GM18909 (cell line): ENCODE results near the gene LCN10.
"Not testable (repeated sequence)": the region's sequence is repeated elsewhere in the genome, so short reads cannot be mapped to it uniquely, and the experiment has no call there.

Experiments
- ATAC-seq: cut with Tn5 transposase; IDR thresholded peaks from one replicate; pipeline ENCODE4 v1.9.1; 2021; ENCODE audit warnings: mild to moderate bottlenecking; ENCODE audit not compliant: unreplicated experiment, poor library complexity

Gene LCN10

DNA sequence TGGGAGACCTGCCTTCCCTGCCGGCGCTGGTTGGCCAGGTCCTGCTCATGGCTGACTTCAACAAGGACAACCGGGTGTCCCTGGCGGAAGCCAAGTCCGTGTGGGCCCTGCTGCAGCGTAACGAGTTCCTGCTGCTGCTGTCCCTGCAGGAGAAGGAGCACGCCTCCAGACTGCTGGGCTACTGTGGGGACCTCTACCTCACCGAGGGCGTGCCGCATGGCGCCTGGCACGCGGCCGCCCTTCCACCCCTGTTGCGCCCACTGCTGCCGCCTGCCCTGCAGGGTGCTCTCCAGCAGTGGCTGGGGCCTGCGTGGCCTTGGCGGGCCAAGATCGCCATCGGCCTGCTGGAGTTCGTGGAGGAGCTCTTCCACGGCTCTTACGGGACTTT lies 19.8 kb downstream of the LCN10 start:
- no peak for ATAC-seq

DNA sequence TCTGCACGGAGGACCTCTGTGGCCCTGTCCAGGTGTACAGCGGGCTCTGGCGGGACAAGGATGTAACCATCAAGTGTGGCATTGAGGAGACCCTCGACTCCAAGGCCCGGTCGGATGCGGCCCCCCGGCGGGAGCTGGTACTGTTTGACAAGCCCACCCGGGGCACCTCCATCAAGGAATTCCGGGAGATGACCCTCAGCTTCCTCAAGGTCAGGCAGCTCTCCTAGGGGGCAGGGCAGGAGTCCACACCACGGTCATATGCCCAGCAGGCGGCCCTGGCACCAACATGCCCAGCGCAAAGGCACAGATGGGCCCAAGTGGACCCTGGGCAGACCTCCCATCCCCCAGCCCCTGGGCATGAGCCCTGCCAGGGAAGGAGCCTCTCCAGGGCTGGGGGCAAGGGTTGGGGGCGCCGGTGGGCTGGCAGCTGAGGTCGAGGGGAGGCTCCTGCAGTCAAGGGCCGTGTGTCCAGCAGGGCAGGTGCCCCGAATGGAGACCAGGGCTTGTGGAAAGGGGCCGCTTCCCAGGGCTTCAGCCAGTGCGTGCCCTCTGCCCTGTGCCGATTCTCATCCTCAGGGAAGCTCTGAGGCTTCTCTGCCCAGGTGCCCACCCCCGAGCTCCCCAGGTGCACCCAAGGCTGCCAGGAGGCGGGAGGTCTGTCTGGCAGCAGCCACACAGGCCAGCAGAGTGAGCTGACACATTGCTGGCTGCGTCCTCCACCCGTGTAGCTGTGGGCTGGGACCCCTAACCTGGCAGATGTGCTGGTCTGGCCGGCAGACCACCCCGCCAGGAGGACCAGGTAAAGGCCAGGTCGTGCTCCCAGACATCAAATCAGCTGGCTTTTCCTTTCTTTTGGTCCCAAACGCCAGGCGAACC lies 20.4 kb downstream of the LCN10 start:
- ATAC-seq: no peak

DNA sequence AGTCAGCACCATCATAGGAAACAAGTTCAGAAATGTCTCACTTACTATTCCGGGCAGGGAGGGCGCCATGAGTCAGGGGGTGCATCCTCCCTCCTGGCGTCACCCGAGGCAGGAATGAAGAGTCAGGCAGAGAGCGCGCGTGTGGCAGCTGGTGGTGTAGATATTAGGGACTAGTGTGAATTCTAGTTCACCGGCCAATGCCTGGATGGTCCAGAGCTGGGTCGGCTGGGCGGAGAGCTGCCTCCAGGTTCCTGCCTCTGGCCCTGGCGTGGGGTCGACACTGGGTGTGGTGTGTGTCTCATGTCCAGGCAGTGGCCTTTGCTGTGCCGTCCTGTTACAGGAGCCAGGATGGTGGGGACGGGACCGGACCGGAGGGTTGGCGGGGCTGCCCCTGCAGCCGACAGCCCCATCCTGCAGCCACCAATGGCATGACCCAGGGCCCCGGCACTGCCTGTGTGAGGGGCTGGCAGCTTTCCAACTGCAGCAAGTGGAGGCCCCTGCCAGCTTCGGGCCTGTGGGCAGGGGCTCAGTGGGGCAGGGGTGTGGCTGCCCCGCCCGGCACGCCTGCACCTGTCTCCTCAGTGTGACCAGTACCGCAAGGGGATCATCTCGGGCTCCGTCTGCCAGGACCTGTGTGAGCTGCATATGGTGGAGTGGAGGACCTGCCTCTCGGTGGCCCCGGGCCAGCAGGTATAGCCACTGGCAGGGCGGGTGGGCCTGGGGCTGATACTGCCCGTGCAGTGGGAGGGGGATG lies 21.2 kb downstream of the LCN10 start:
- no peak for ATAC-seq

DNA sequence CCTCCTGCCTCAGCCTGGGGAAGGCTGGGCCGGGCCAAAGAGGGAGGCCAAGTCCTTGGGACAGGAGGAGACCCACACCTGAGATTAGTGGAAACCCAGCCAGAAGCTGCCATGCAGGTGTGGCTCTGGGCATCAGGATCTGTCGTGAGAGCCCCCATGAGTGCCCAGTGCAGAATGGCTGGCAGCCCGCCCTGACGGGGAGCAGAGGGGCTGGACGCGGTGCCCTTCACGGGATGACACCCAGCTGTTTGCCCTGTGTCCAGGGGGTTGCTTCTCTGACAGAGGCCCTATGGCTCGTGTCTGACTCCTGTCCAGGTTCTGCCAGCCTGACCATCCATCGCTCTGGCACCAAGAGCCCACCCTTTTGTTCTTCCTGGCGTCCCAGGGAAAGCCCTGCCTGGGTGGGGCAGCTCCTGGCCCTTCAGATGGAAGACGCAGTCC lies 21.8 kb downstream of the LCN10 start:
- ATAC-seq: no peak

DNA sequence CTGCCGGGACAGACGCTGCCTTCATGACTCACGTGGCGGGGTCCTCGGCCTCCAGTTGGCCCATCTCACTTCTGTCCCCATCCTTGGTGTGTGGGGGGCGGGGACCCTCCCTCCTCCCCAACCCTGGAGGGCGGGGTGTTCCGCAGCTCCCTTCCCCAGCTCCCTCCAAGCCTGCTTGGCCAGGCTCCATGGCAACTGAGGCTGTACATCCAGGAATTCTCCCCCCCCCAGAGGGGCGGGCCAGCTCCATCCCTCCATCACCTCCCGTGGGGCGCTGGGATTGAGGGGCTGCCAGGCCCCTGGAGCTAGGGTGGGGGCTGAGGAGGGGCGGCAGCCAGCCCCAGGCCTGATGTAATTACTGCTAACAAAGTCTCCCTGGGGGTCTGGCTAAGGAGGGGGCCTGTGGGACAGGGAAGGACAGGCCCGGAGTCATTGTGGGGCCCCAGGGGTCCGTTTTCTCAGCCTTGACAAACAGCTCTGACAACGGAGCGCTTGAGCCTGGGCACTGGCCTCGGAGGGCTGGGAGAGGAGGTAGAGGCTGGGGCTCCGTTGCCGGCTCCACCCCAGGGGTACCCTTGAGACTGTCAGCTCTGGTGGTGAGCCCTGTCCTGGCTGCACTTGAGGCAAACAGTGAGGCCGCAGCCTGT lies 22.4 kb downstream of the LCN10 start:
- ATAC-seq: no peak

DNA sequence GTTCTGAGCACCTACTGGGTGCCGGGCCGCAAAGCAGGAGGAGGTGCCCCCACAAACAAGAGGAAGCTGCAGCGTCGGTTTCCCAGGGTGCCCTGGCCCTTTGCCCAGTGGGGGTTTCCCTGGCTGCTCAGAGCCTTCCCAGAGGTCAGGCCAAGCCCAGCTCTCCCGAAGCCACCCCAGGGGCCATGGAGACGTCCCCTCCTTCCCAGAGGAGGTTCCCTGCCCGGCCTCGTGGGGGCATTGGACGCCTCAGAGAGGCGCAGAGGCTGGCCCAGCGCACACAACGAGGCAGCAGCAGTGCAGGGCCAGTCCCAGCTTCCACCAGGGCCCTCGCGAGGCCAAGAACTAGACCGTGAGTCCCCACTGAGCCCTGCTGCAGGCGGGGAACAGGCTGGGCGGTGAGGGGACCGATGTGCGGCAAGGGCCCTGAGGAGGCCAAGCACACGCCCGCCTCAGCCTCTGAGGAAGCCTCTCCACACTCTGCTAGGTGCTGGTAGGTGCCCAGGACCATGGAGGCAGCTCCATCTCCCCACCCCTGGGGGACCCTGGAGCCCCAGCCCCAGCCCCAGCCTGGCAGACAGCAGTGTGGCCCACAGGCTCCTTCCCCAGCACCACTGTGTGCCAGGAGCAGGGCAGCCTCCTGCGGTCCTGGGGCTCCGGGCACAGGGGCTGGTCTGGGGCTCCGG lies 23.4 kb downstream of the LCN10 start:
- no peak for ATAC-seq

DNA sequence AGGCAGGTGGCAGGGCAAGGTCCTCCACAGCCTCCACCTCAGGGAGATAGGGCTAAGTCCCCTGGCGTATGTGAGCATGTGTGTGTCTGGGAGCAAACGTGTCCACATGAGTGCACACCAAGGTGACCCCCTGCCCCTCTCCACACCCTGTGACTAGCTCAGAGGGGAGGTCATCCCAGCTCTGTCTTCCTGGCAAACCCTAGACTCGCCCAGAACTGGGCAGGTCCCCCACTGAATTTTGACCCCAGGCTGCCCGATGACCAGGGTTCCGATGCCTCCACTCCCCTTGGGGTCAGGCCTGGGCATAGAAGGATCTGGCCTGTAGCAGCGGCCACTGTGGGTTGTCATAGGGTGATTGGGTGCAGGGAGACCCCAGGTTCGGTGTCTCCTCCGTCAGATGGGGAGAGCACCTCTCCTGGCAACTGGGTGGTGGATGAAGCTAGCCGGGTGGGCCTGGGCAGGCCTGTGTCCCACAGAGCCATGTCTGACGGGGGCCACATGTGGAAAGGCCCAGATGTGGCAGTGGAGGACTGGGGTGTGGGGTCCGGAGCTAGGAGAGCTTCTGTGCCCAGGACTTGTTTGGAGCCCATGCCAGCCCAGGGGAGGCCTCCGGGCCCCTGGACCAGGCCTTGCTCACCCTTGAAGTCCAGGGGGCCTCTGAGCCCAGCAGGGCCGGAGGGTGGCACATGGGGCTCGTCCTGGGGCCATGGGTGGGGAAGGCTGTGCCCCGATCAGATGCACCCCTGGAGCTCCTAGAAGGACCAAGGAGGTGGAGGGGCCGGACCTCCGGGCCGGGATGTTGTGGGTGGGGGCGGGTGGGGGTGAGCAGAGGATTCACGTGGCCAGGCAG lies 24.2 kb downstream of the LCN10 start:
- no peak for ATAC-seq

DNA sequence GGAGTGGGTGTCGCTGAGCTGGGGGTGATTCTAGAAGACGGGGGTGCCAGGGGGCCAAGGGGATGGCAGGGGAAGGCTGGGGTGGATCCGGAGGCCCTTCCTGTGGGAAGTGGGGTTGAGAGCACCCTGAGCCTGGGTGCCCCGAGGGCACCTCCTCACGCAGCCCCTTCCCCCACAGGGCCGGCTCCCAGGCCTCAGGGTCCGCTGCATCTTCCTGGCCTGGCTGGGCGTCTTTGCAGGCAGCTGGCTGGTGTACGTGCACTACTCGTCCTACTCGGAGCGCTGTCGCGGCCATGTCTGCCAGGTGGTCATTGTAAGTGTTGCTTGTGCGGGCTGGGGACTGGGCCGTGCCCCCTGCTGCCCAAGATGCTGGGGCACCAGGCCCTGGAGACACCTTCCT lies 25.3 kb downstream of the LCN10 start:
- no peak for ATAC-seq

DNA sequence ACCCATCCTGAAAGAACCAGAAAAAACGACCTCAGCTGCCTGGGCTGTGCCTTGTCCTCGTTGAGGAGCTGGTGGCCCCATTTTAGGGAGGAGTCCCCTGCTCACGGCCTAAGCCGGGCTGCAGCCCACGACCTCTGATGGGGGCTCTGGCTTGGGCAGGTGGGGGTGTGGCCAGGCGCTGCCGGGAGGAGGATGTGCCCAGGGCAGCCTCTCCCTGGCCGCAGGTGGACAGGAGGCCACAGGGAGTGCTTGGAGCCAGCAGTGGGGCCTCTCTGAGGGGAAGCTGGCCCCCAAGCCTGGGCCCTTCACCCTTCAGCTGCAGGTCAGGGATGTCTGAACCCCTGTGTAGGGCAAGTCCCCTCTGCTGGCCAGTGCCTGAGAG lies 27.9 kb downstream of the LCN10 start:
- ATAC-seq: no peak

DNA sequence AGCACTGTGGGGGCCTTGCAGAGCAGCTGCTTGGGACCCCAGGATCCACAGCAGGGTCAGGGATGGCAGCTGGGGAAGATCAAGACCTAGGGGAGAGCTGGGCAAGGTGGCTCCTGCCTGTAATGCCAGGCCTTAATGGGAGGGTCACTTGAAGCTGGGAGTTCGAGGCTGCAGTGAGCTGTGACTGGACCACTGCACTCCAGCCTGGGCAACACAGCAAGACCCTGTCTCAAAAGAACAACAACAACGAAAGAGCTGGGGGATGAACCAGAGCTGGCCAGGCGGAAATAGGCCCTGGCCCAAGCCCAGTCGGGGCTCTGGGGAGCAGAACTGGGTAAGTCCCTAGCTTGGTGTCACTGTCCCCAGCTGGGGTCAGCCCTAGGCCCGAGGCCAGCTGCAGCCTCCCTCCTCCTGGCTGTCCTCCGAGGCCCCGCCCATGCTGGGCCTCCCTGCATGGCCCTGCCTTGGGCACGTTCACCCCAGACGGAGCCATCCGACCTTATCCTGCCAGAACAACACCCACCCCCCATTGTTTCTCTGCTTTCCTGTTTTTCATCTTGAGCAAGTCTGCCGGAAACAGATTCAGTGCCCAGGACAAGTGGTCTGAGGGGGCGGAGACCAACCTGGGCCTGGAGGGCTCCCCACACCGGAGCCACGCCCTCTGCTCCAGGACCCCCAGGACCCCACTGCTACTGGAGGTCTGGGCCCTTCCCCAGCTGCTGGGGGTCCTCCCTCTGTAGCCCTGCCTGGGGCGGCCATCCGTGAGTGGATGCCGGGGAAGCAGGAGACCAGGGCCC lies 28.4 kb downstream of the LCN10 start:
- no peak for ATAC-seq

DNA sequence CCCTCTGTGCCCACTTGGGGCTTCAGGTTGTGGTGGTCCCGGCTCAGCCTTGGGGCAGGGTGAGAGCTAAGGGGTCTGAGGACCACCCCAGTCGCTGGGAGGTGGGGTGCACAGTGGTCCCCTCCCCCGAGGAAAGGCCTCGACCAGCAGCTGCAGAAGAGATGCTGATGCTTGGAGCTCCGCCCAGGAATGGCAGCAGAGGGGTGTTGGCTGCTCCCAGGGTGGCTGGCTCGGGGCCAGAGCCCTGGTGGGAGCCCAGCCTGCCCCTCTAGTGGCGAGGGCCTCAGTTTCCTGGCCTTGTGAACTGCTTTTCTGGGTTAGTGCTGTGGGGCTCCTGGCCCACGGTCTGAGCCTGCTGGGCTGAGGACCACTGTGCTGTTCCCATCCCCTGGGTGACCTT lies 29.2 kb downstream of the LCN10 start:
- ATAC-seq: no peak

DNA sequence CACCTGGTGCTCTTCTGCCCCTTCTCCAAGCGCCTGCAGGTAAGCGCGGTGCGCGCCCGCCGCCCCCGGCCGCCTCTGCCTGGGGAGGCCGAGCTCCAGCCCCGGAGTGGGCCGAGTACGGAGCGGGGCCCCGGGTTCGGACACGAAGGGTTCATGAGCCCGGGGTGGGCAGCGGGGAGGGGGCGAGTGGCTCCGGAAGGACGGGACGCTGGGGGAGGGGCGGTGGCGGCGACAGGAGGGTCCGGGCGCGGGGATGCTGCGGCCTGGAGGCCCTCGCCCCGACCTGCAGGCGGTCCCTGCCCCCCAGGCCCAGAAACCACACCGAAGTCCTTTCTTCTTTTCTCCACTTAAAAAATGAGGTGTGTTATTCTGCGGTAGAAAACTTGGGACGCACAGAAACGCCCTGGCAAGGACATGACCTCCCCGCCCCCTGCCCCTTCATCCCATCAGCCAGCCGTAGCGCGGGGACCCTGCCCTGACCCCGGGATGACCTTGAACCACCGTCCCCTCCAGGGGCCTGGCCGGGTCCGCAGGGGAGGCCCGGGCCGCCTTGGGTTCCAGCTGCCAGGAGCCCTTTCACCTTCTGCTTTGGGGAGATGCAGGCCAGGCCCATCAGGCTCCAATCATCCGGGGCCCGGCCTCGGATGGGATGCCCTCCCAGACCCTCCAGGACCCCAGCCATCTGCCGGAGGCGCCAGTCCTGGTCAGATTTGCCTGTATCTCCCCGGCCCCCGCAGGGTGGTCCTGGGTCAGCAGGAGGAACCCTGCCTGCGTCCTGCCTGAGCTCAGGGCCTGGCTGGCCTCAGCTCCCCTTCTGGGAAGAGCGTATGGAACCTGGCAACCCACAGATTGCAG lies 29.8 kb downstream of the LCN10 start:
- ATAC-seq: no peak

DNA sequence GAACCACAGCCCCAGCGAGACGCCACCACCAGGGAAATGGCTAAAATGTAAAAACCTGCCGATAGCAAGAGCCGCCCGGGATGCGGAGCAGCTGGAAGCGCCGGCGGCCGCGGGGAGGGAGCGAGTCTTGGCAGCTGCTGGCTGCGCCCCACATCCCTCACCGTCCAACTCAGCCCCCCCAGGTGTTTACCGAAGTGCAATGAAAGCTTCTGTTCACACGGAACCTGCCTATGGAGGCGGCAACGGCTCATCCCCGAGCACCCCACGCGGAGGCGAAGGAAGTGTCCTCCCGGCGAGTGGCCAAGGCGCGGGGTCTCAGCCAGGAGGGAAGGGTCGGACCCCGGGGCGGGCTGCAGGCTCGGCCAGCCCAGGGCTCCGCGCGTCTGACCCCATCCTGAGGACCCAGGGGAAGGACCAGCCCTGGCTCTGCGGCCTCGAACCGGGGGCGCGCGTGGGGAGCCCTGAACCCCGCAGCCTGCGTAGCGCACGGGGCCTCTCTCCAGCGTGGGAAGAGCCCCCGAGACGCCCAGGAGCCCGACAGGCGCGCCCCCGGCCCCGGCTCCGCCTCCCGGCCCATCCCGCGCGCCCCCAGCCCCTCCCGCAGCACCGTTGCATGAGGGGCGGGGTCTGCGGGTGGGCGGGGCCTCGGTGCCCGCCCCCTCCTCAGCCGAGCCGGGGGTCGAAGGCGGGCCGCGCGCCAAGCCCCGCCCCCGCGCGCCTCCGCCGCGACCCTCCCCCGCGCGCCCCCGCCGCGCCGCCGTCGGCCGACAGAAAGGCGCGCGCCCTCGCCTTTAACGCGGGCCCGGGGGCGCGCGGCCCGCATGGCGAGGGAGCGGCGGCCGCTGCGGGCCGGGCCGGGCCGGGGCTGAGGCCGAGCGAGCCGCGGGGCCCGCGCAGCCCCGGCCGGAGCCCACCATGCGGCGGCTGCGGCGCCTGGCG lies 30.7 kb downstream of the LCN10 start, which contains the start of gene DIPK1B:
TSS of gene DIPK1B (plus strand) at position 822 of the 939 bp plus-strand sequence. CDS start at position 916, 94 bp downstream.
- no peak for ATAC-seq

DNA sequence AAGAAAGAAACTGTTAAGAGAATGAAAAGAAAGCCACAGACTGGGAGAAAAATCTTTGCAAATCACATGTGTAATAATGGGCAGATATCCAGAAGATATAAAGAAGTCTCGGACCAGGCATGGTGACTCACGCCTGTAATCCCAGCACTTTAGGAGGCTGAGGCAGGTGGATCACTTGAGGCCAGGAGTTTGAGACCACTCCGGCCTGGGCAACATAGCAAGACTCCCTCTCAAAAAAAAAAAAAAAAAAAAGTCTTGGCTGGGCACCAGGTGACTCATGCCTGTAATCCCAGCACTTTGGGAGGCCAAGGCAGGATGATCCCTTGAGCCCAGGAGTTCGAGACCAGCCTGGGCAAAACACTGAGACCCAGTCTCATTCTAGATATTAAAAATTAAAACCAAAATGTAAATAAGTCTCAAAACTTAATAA lies 31.5 kb downstream of the LCN10 start:
- not testable (repeated sequence) for ATAC-seq

DNA sequence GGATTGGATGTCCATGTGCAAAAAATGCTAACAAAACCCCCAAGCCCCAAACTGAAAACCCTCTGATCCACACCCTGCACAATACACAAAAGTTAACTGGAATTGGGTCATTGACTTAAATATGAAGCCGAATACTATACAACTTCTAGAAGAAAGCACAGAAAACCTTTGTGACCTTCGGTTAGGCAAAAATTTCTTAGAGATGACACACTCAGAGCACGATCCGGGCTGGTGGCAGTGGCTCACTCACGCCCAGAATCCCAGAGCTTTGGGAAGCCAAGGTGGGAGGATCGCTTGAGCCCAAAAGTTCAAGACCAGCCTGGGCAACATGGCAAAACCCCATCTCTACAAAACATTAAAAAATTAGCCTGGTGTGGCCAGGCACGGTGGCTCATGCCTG lies 32.2 kb downstream of the LCN10 start:
- ATAC-seq: no peak

DNA sequence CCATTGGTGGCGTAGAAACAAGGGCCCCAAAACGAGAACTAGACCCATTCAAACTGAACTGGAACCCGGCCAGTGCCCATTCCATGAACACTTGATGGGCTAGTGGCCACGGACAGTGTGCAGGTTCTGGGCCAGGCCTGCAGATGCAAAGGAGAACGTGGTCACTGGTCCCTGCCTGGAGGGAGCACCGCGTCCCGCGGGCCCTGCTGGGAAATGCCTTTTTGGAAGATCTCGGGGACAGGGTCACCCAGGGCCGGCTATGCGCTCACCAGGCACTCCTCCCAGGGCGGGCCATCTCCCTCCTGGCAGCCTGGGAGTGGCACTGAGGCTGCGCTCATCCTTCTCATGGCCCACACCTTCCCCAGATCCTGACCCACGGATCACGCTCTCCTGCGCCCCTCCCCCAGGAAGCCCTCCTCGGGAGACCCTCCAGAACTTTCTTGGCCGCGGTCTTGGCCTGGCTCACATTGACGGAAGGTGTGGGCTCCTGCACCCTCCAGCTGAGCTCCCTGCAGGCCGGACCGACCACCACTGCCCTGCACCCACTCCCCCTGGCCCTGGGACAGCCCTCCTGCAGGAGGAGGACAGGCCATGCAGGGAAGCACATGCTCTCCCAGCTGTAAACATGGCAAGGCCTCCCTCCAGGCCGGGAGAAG lies 33.2 kb downstream of the LCN10 start:
- no peak for ATAC-seq
